ENCODE measurements around the gene NOD1.

NOD1 gene

DNA sequence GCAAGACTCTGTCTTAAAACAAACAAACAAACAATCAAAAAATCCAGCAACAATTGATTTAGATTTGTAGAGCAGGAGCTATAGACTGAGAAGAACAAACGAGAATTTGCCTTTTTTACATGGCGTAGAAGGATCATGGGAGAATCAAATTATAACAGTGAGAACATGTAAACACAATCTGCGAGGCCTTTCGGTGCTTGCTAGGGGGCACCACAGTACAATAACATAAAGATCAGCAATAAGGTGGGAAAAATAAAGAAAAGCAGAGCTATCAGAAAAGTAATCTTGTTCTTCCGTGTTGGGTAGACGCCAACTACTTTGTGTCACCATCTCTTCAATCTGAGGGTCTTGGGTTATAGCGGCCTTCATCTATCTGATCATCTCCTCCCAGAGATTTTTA, 82.2 kb downstream of the NOD1 start:
- Histone ChIP-seq H4K20me1 (ENCODE audit: insufficient read depth, low read length) (no peaks in the 10 kb centered on the region), H3K36me3 (ENCODE audit: insufficient read depth, low read length) (no peaks in the 10 kb centered on the region), H2AFZ (ENCODE audit: low read depth, low read length) (no peak overlapping the region), H3K4me3 (ENCODE audit: low read depth in 1 of 2, low read length in 2 of 2) (no peak overlapping the region), H3K9ac (ENCODE audit: low read depth, low read length) (no peak overlapping the region), H3K27ac (ENCODE audit: low read length) (no peak overlapping the region), H3K4me2 (ENCODE audit: insufficient read depth, low read length) (no peak overlapping the region), H3K9me3 (ENCODE audit: insufficient read depth, low read length, severe bottlenecking) (no peaks in the 10 kb centered on the region), H3K27me3 (ENCODE audit: insufficient read depth, low read length, poor library complexity) (no peaks in the 10 kb centered on the region), H3K4me1 (ENCODE audit: insufficient read depth, low read length) (no peaks in the 10 kb centered on the region), H3K79me2 (ENCODE audit: insufficient read depth, low read length) (no peaks in the 10 kb centered on the region)
- ATAC-seq (ENCODE audit: insufficient read depth, low read depth): no peak
- no peak for DNase-seq
- TF ChIP-seq, protein P1, sequence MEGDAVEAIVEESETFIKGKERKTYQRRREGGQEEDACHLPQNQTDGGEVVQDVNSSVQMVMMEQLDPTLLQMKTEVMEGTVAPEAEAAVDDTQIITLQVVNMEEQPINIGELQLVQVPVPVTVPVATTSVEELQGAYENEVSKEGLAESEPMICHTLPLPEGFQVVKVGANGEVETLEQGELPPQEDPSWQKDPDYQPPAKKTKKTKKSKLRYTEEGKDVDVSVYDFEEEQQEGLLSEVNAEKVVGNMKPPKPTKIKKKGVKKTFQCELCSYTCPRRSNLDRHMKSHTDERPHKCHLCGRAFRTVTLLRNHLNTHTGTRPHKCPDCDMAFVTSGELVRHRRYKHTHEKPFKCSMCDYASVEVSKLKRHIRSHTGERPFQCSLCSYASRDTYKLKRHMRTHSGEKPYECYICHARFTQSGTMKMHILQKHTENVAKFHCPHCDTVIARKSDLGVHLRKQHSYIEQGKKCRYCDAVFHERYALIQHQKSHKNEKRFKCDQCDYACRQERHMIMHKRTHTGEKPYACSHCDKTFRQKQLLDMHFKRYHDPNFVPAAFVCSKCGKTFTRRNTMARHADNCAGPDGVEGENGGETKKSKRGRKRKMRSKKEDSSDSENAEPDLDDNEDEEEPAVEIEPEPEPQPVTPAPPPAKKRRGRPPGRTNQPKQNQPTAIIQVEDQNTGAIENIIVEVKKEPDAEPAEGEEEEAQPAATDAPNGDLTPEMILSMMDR (IDR thresholded peaks at IDR 0.05; ENCODE audit: borderline replicate concordance, extremely low read depth, low read length, poor library complexity, severe bottlenecking): peak; percentile 40
- TF ChIP-seq EZH2 (IDR thresholded peaks at IDR 0.05; ENCODE audit: borderline replicate concordance, low read depth, low read length, severe bottlenecking): no peak

DNA sequence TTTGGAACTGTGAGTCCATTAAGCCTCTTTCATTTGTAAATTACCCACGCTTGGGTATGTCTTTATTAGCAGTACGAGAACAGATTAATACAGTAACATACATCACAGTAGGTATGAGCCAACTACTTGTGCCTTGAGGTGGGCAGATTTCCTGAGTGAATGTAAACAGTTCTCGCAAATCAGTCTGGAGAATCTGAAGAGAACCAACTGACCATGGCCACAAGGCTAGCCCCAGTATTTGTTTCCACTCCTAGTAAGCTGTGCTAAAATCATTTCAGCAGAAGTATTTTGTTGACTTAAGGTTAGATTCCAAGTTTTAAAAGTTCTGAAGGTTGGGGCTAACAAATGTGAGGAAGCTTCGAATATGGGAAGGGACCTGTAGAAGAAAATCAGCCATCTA, 82.9 kb downstream of the NOD1 start:
- DNase-seq (no peak), ATAC-seq (ENCODE audit: insufficient read depth, low read depth) (no peak)
- Histone ChIP-seq H3K36me3 (ENCODE audit: insufficient read depth, low read length) (peaks cover 3% of the 10 kb centered on the region; the same call in 1 of the 2 replicates), H3K79me2 (ENCODE audit: insufficient read depth, low read length) (no peaks in the 10 kb centered on the region), H3K4me3 (ENCODE audit: low read depth in 1 of 2, low read length in 2 of 2) (no peak overlapping the region), H3K27me3 (ENCODE audit: insufficient read depth, low read length, poor library complexity) (no peaks in the 10 kb centered on the region), H3K27ac (ENCODE audit: low read length) (no peak overlapping the region), H2AFZ (ENCODE audit: low read depth, low read length) (no peak overlapping the region), H3K9ac (ENCODE audit: low read depth, low read length) (no peak overlapping the region), H4K20me1 (ENCODE audit: insufficient read depth, low read length) (no peaks in the 10 kb centered on the region), H3K4me1 (ENCODE audit: insufficient read depth, low read length) (no peaks in the 10 kb centered on the region), H3K4me2 (ENCODE audit: insufficient read depth, low read length) (no peak overlapping the region), H3K9me3 (ENCODE audit: insufficient read depth, low read length, severe bottlenecking) (no peaks in the 10 kb centered on the region)
- TF ChIP-seq, protein P1 (IDR thresholded peaks at IDR 0.05; ENCODE audit: borderline replicate concordance, extremely low read depth, low read length, poor library complexity, severe bottlenecking): no peak
- TF ChIP-seq EZH2 (IDR thresholded peaks at IDR 0.05; ENCODE audit: borderline replicate concordance, low read depth, low read length, severe bottlenecking): no peak

DNA sequence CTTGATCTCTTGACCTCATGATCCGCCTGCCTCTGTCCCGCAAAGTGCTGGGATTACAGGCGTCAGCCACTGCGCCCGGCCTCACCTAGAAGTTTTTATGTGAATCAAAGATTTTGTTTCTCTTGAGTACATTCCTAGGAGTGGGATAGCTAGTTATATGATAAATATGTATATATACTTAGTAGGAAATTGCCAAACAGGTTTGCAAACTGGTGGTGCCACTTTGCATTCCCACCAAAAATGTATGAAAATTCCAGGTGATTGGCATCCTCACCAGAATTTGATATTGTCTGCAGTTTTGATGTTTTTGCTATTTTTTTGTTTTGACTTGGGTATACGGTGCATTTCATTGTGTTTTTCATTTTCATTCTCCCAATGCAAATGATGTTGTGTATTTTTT, 86.8 kb downstream of the NOD1 start:
- H4K20me1 ChIP-seq (ENCODE audit: insufficient read depth, low read length): no peaks in the 10 kb centered on the region
- H3K4me2 ChIP-seq (ENCODE audit: insufficient read depth, low read length): no peak overlapping the region
- TF ChIP-seq, protein P1 (IDR thresholded peaks at IDR 0.05; ENCODE audit: borderline replicate concordance, extremely low read depth, low read length, poor library complexity, severe bottlenecking): no peak
- no peak for TF ChIP-seq EZH2 (IDR thresholded peaks at IDR 0.05; ENCODE audit: borderline replicate concordance, low read depth, low read length, severe bottlenecking)
- DNase-seq (no peak), ATAC-seq (ENCODE audit: insufficient read depth, low read depth) (no peak)
- no peaks in the 10 kb centered on the region for H3K79me2 ChIP-seq (ENCODE audit: insufficient read depth, low read length)
- H3K4me3 ChIP-seq (ENCODE audit: low read depth in 1 of 2, low read length in 2 of 2): no peak overlapping the region
- peaks cover 6% of the 10 kb centered on the region; the same call in 1 of the 2 replicates for H3K36me3 ChIP-seq (ENCODE audit: insufficient read depth, low read length)
- no peaks in the 10 kb centered on the region for H3K4me1 ChIP-seq (ENCODE audit: insufficient read depth, low read length)
- no peaks in the 10 kb centered on the region for H3K27me3 ChIP-seq (ENCODE audit: insufficient read depth, low read length, poor library complexity)
- no peak overlapping the region for H3K27ac ChIP-seq (ENCODE audit: low read length)
- no peaks in the 10 kb centered on the region for H3K9me3 ChIP-seq (ENCODE audit: insufficient read depth, low read length, severe bottlenecking)
- no peak overlapping the region for H3K9ac ChIP-seq (ENCODE audit: low read depth, low read length)
- no peak overlapping the region for H2AFZ ChIP-seq (ENCODE audit: low read depth, low read length)
